Measurements from ENCODE around the gene GABARAP. TPM values are rescaled to one million over a fixed set of nuclear protein-coding genes. Genes with fewer than 3 reads are reported as not detected.

The GABARAP gene
- total RNA-seq, 1 experiment from 2014 or later, result 226 TPM

- Mint-ChIP-seq H3K4me3 (ENCODE audit: unreplicated experiment) (no peak overlapping the region), H3K27ac (ENCODE audit: low read depth, unreplicated experiment) (no peak overlapping the region), H3K9me3 (ENCODE audit: unreplicated experiment) (no peaks in the 10 kb centered on the region), H3K4me1 (ENCODE audit: insufficient read depth, unreplicated experiment) (peaks cover 6% of the 10 kb centered on the region), H3K27me3 (ENCODE audit: insufficient read depth, unreplicated experiment) (no peaks in the 10 kb centered on the region), H3K36me3 (ENCODE audit: insufficient read depth, unreplicated experiment) (peaks cover 19% of the 10 kb centered on the region)
- TF ChIP-seq CTCF (IDR thresholded peaks at IDR 0.05; ENCODE audit: unreplicated experiment), result no peak
- CTCF ChIA-PET, result interaction anchor here (0.9 kb wide), 1 partner anchor 13 kb away, joined by 3 read pairs; no protein-coding TSS in a partner anchor
- POLR2A ChIA-PET, result no interaction called here
- BruUV-seq (replicated peaks), result no TSS peak
- intact Hi-C loops (cut with micrococcal nuclease), result no loop called here
- DNase-seq (ENCODE audit: unreplicated experiment), result no peak
These were observed 51.9 kb downstream of the GABARAP start for GRCh38 chr17:7190276-7190917.

Small RNA genes lying within 50 kb of the gene (microRNA-seq; reads per million reads assigned to microRNA genes)
- gene MIR324, result 1,631 reads per million, percentile 89 among the genes with 10 or more reads in this experiment

Other genes starting within 250 kb of the GABARAP start
- not detected in 2 replicates for gene ALOX12, start 246.4 kb downstream of the GABARAP start, total RNA-seq (2022)
- 155 and 209 TPM in 2 replicates for gene RNASEK, start 229.8 kb downstream of the GABARAP start, total RNA-seq (2022)
- not detected in 2 replicates for gene BCL6B, start 219.4 kb downstream of the GABARAP start, total RNA-seq (2022)
- 7.5 and 11.1 TPM in 2 replicates for gene SLC16A13, start 206.4 kb downstream of the GABARAP start, total RNA-seq (2022)
- gene SLC16A11, start 198.4 kb downstream of the GABARAP start, total RNA-seq (2022), result not detected in 2 replicates
- not detected in 2 replicates for gene CLEC10A, start 162.2 kb downstream of the GABARAP start, total RNA-seq (2022)
- gene ASGR2, start 127.6 kb downstream of the GABARAP start, total RNA-seq (2022), result not detected in 2 replicates
- gene ASGR1, start 63.1 kb downstream of the GABARAP start, total RNA-seq (2022), result 0.37 and 0.59 TPM in 2 replicates
- gene DLG4, start 22.6 kb downstream of the GABARAP start, total RNA-seq (2022), result 7.6 TPM in 2 replicates
- gene ACADVL, start 22.5 kb downstream of the GABARAP start, total RNA-seq (2022), result 387 and 413 TPM in 2 replicates
- gene DVL2, start 7.9 kb downstream of the GABARAP start, total RNA-seq (2022), result 34.9 and 37.4 TPM in 2 replicates
- gene PHF23, start 3.0 kb downstream of the GABARAP start, total RNA-seq (2022), result 41.8 and 47.1 TPM in 2 replicates
- gene CTDNEP1, start 9.3 kb upstream of the GABARAP start, total RNA-seq (2022), result 145 and 148 TPM in 2 replicates
- gene ELP5, start 9.8 kb upstream of the GABARAP start, total RNA-seq (2022), result 81.0 and 91.3 TPM in 2 replicates
- 20.8 and 23.9 TPM in 2 replicates for gene CLDN7, start 20.0 kb upstream of the GABARAP start, total RNA-seq (2022)
- not detected in 2 replicates for gene SLC2A4, start 39.3 kb upstream of the GABARAP start, total RNA-seq (2022)
- gene YBX2, start 52.2 kb upstream of the GABARAP start, total RNA-seq (2022), result 0.40 and 0.44 TPM in 2 replicates
- 1,142 and 1,190 TPM in 2 replicates for gene EIF5A, start 65.2 kb upstream of the GABARAP start, total RNA-seq (2022)
- gene GPS2, start 72.9 kb upstream of the GABARAP start, total RNA-seq (2022), result 29.4 and 49.8 TPM in 2 replicates
- gene NEURL4, start 86.9 kb upstream of the GABARAP start, total RNA-seq (2022), result 36.9 and 39.3 TPM in 2 replicates
- 4.4 and 4.9 TPM in 2 replicates for gene ACAP1, start 94.1 kb upstream of the GABARAP start, total RNA-seq (2022)
- gene KCTD11, start 109.7 kb upstream of the GABARAP start, total RNA-seq (2022), result 9.2 and 10.1 TPM in 2 replicates
- not detected in 2 replicates for gene TMEM95, start 112.7 kb upstream of the GABARAP start, total RNA-seq (2022)
- 6.4 and 8.0 TPM in 2 replicates for gene TNK1, start 138.6 kb upstream of the GABARAP start, total RNA-seq (2022)
- 53.8 and 59.0 TPM in 2 replicates for gene PLSCR3, start 152.1 kb upstream of the GABARAP start, total RNA-seq (2022)
- gene TMEM256, start 161.6 kb upstream of the GABARAP start, total RNA-seq (2022), result 35.2 and 42.9 TPM in 2 replicates
- gene NLGN2, start 165.4 kb upstream of the GABARAP start, total RNA-seq (2022), result 6.7 and 9.0 TPM in 2 replicates
- not detected in 2 replicates for gene SPEM1, start 177.9 kb upstream of the GABARAP start, total RNA-seq (2022)
- not detected in 2 replicates for gene SPEM2, start 183.2 kb upstream of the GABARAP start, total RNA-seq (2022)
- not detected in 2 replicates for gene SPEM3, start 186.4 kb upstream of the GABARAP start, total RNA-seq (2022)
- 6.1 and 6.3 TPM in 2 replicates for gene TMEM102, start 193.0 kb upstream of the GABARAP start, total RNA-seq (2022)
- gene FGF11, start 197.1 kb upstream of the GABARAP start, total RNA-seq (2022), result 0.84 and 2.1 TPM in 2 replicates
- gene CHRNB1, start 202.6 kb upstream of the GABARAP start, total RNA-seq (2022), result 3.3 and 7.8 TPM in 2 replicates
- 26.3 and 29.1 TPM in 2 replicates for gene ZBTB4, start 237.2 kb upstream of the GABARAP start, total RNA-seq (2022)
- not detected in 2 replicates for gene SLC35G6, start 239.0 kb upstream of the GABARAP start, total RNA-seq (2022)
- gene POLR2A, start 241.9 kb upstream of the GABARAP start, total RNA-seq (2022), result 89.6 and 107 TPM in 2 replicates